Panc1 (cell line): ENCODE results near the gene ARHGEF10L. TPM values are rescaled to one million over a fixed set of nuclear protein-coding genes. Genes with fewer than 3 reads are reported as not detected.

Experiments used
- ATAC-seq: fragments of 200-7000 bp; cut with Tn5 transposase; 2 replicates; pipeline ENCODE4 v1.9.1; 2020; ENCODE audit warnings: mild to moderate bottlenecking, moderate library complexity
- BruUV-seq: library from RNA; stranded (reverse); fragments of 400-500 nt; replicated peaks from 2 replicates; lab custom pipeline; 2021; lab: Mats Ljungman, UMichigan
- CTCF ChIA-PET: fragments of 300-600 bp; sonication (Branson Sonifier 250); formaldehyde crosslinking; loops from one replicate; lab custom pipeline; 2022; ENCODE audit warnings: antibody characterized with exemption; lab: Charles Lee
- POLR2A ChIA-PET: fragments of 300-600 bp; sonication (Branson Sonifier 250); formaldehyde crosslinking; loops from one replicate; lab custom pipeline; 2022; ENCODE audit warnings: antibody characterized with exemption; lab: Charles Lee
- DNase-seq: peaks from one replicate; pipeline ENCODE4 v3.0.0-alpha.2; 2010; ENCODE audit warnings: low read depth, low spot score
- H3K27ac ChIP-seq: 2 replicates; pipeline ENCODE4 v1.5.1; 2011; ENCODE audit warnings: mild to moderate bottlenecking, low read length, inconsistent platforms
- H3K27me3 ChIP-seq: fragments of 200-500 bp; sonication (Bioruptor generic); 2 replicates; pipeline ENCODE4 v1.6.0; 2014; ENCODE audit warnings: low read length, inconsistent platforms; ENCODE audit not compliant: control insufficient read depth, insufficient read depth
- H3K36me3 ChIP-seq: fragments of 200-500 bp; sonication (Bioruptor generic); 2 replicates; pipeline ENCODE4 v1.5.1; 2014; ENCODE audit warnings: inconsistent platforms, mild to moderate bottlenecking, low read length, moderate library complexity; ENCODE audit not compliant: control insufficient read depth, insufficient read depth
- H3K4me1 ChIP-seq: 2 replicates; pipeline ENCODE4 v1.5.1; 2011; ENCODE audit warnings: inconsistent platforms, mild to moderate bottlenecking, low read length, moderate library complexity; ENCODE audit not compliant: control insufficient read depth, insufficient read depth
- H3K4me3 ChIP-seq, 2 experiments: 2 replicates each; pipeline ENCODE4 v1.5.1; 2011 to 2012; ENCODE audit warnings: low read depth in 2 of 2, low read length in 2 of 2, mild to moderate bottlenecking in 2 of 2, inconsistent platforms in 1 of 2, moderate library complexity in 1 of 2
- H3K9me3 ChIP-seq: fragments of 200-500 bp; sonication (Bioruptor generic); 2 replicates; pipeline ENCODE4 v1.5.1; 2014; ENCODE audit warnings: low read depth, mild to moderate bottlenecking, inconsistent platforms, low read length, moderate library complexity; ENCODE audit not compliant: control insufficient read depth, insufficient read depth
- CTCF ChIP-seq: fragments of 450-650 bp; IDR thresholded peaks from 2 replicates; pipeline ENCODE4 v1.5.1; 2017; ENCODE audit warnings: mild to moderate bottlenecking
- POLR2AphosphoS5 ChIP-seq: IDR thresholded peaks from 2 replicates; pipeline ENCODE4 v1.6.1; 2012; ENCODE audit warnings: mild to moderate bottlenecking, low read depth, low read length, moderate library complexity
- REST ChIP-seq, 2 experiments: IDR thresholded peaks; 2 replicates each; pipeline ENCODE4 v1.6.1; 2011 to 2012; ENCODE audit warnings: low read depth in 2 of 2, control low read depth in 1 of 2, low read length in 1 of 2, mild to moderate bottlenecking in 1 of 2, moderate library complexity in 1 of 2; ENCODE audit not compliant: insufficient read depth in 1 of 2
- SIN3A ChIP-seq: IDR thresholded peaks from 2 replicates; pipeline ENCODE4 v1.6.1; 2012; ENCODE audit warnings: low read depth, mild to moderate bottlenecking, low read length, moderate library complexity, borderline replicate concordance; ENCODE audit not compliant: insufficient read depth
- TCF7L2 ChIP-seq: IDR thresholded peaks from 2 replicates; pipeline ENCODE4 v1.6.1; 2011; ENCODE audit warnings: mild to moderate bottlenecking, low read depth, low read length, inconsistent platforms
- in situ Hi-C: cut with HindIII; loops from 2 replicates; pipeline ENCODE4 v1.10.0; 2016; ENCODE audit warnings: low sequenced_read_pairs, low pct_unique_long_range_greater_than_20kb
- intact Hi-C: fragments of 100-400 bp; cut with micrococcal nuclease; formaldehyde crosslinking; loops from one replicate; pipeline ENCODE4 v1.10.0; 2022; ENCODE audit not compliant: unreplicated experiment
- total RNA-seq: library from RNA; stranded (reverse); gene quantifications from one replicate; pipeline ENCODE4 v1.2.1, GENCODE V29; 2021; ENCODE audit not compliant: unreplicated experiment

ARHGEF10L gene
- total RNA-seq, 1 experiment from 2014 or later: 5.9 TPM

GRCh38 chr1:17545356-17545755 is 5.9 kb downstream of the ARHGEF10L start:
- no TSS peak for BruUV-seq
- intact Hi-C loops (no loop called here), in situ Hi-C loops (no loop called here)
- H3K36me3 ChIP-seq: no peaks in the 10 kb centered on the region
- H3K9me3 ChIP-seq: no peaks in the 10 kb centered on the region
- no peak for DNase-seq
- no peak overlapping the region for H3K27ac ChIP-seq
- peaks cover 5% of the 10 kb centered on the region for H3K4me1 ChIP-seq
- CTCF ChIA-PET: no interaction called here
- no peak for TF ChIP-seq CTCF
- no peak for TF ChIP-seq TCF7L2
- TF ChIP-seq SIN3A: no peak
- no peak for TF ChIP-seq POLR2AphosphoS5
- no peak for TF ChIP-seq REST (IDR thresholded peaks at IDR 0.05; ENCODE audit: insufficient read depth in 1 of 2, low read depth in 2 of 2, low read length in 1 of 2)
- ATAC-seq: no peak
- H3K4me3 ChIP-seq: no peak overlapping the region
- POLR2A ChIA-PET: no interaction called here
- no peaks in the 10 kb centered on the region for H3K27me3 ChIP-seq

GRCh38 chr1:17546946-17547670 is 7.6 kb downstream of the ARHGEF10L start:
- no TSS peak for BruUV-seq
- no peaks in the 10 kb centered on the region for H3K36me3 ChIP-seq
- H3K9me3 ChIP-seq: no peaks in the 10 kb centered on the region
- DNase-seq (no peak), ATAC-seq (no peak)
- in situ Hi-C loops (no loop called here), intact Hi-C loops (no loop called here)
- TF ChIP-seq SIN3A (no peak), POLR2AphosphoS5 (no peak), TCF7L2 (no peak), CTCF (no peak), REST (IDR thresholded peaks at IDR 0.05; ENCODE audit: insufficient read depth in 1 of 2, low read depth in 2 of 2, low read length in 1 of 2) (no peak)
- no peaks in the 10 kb centered on the region for H3K27me3 ChIP-seq
- no peak overlapping the region for H3K4me3 ChIP-seq
- H3K27ac ChIP-seq: no peak overlapping the region
- ChIA-PET POLR2A (interaction anchor here (0.5 kb wide), 1 partner anchor 82 kb away, joined by 7 read pairs; no protein-coding TSS in a partner anchor), CTCF (no interaction called here)
- peaks cover 12% of the 10 kb centered on the region for H3K4me1 ChIP-seq
